NCI-H2171 (cell line): ENCODE measurements around the gene DDX50.

Experiments
- DNase-seq: peaks from one replicate; lab custom pipeline; 2025; lab: John Stamatoyannopoulos, UW

Gene DDX50

GRCh38 chr10:68987611-68988010 is 86.5 kb downstream of the DDX50 start:
- no peak for DNase-seq

- peak; percentile 84 for DNase-seq
Measured at GRCh38 chr10:68988530-68989316, 87.6 kb downstream of the DDX50 start, which contains the start of gene KIFBP. TSS of gene KIFBP (plus strand) at chr10:68988803. CDS start at chr10:68988833, 30 bp downstream.

GRCh38 chr10:68989317-68989990 is 88.3 kb downstream of the DDX50 start:
- no peak for DNase-seq

- DNase-seq = no peak
Measured at GRCh38 chr10:68992636-68993440, 91.7 kb downstream of the DDX50 start.
